ENCODE measurements around the gene OSBP2.

Gene OSBP2

DNA sequence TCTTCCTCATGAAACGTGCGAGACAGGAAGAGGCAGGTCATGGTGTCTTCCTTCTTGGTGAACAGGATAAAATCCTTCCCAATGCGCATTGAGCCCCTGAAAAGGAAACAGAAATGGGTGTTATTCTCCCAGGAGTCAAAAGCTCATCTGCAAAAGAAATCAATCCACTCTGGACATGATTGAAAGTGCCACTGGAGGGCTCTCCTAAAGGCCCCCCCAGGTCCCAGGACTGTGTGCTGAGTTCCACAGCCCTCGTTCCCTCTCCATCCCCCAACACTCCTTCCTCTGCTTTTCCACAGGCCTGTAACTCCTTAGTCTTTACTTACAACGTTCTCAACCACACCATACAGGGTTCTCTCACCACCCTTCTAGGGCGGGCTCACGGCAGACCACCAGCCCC is 251.7 kb downstream of the OSBP2 start:
- DNase-seq: no peak

GRCh38 chr22:30947173-30947815 is 252.6 kb downstream of the OSBP2 start:
- DNase-seq: no peak

DNA sequence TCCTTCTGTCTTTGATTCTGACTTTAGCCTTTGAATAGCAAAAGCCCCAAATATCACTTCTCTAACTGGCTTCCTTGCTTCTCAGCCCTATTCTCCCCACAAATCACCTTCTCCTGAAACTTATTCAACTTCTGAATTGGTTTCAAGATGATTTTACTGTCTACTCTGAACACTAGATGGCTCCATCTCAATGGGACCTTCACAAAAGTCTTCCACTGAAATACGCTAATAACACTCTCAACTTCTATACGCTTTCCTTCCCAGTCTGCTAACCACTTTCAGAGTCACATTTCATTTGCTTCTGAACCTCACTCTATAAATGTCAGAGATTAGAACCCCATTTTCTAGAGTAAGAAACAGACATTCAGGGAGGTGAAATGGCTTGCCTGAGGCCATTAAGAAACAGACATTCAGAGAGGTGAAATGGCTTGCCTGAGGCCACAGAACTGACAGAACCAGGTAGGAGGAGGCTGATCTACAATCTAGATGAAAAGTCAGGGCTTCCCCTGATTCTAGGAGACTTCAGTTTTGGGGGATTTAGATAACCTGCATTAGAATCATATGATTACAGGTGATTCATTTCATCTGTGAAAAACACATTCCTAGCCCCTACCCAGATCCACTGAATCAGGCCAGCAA is 253.3 kb downstream of the OSBP2 start:
- DNase-seq: no peak

DNA sequence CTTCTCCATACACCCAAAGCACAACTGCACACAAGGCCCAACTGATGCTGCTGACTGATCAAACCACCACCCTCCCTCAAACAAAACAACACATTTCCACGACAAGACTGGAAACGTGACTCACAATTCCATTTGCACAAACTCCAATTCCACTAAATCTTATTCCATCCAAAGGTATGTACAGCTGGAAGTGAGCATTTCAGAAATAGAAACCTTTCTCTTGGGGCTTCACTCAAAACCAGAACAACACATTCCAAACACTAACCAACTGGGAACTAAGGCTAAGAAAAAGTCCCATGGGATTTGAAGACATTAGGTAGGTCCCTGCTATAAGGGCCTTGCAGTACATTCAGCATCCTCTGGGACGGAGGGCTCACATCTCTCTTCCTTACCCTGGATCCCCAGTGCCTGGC is 254.3 kb downstream of the OSBP2 start:
- DNase-seq: no peak

GRCh38 chr22:30949934-30950660 is 255.4 kb downstream of the OSBP2 start:
- no peak for DNase-seq

- no peak for DNase-seq
Observed at GRCh38 chr22:30953206-30953605, 258.5 kb downstream of the OSBP2 start.

DNA sequence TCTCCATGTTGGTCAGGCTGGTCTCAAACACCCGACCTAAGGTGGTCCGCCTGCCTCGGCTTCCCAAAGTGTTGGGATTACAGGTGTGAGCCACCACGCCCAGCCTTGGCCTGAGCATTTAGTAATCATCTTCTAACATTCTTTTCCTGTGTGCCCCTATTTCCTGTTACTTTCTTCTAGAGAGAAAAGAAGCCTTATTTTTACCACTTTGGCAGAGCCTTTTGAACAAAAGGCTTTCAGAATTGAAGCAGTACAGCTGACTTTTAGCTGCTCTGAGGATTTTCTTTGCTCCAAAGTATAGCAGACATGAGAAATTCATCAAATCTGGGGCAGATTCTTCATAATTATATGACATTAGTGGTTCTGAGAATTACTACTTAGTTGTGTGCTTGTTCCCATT is 260.5 kb downstream of the OSBP2 start:
- no peak for DNase-seq
